Osteoblast (primary cell): ENCODE data around the gene SNX19. TPM values are rescaled to one million over a fixed set of nuclear protein-coding genes. Genes with fewer than 3 reads are reported as not detected.

Source experiments
- DNase-seq: peaks from one replicate; pipeline ENCODE4 v3.0.0; 2011; ENCODE audit warnings: low spot score, mixed read lengths; ENCODE audit not compliant: insufficient read length; ENCODE audit errors: missing footprints
- H2AFZ ChIP-seq: 2 replicates; pipeline ENCODE4 v1.6.0; 2011; ENCODE audit warnings: mild to moderate bottlenecking, low read length
- H3K27ac ChIP-seq: 2 replicates; pipeline ENCODE4 v1.5.1; 2011; ENCODE audit warnings: mild to moderate bottlenecking, low read depth, low read length, moderate library complexity
- H3K27me3 ChIP-seq: 2 replicates; pipeline ENCODE4 v1.6.0; 2012; ENCODE audit warnings: mild to moderate bottlenecking, control low read depth, inconsistent platforms, low read length, moderate library complexity; ENCODE audit not compliant: insufficient read depth
- H3K36me3 ChIP-seq: 2 replicates; pipeline ENCODE4 v1.5.1; 2011; ENCODE audit warnings: mild to moderate bottlenecking, low read length, control low read depth, moderate library complexity; ENCODE audit not compliant: insufficient read depth
- H3K4me1 ChIP-seq: 2 replicates; pipeline ENCODE4 v1.5.1; 2011; ENCODE audit warnings: mild to moderate bottlenecking, low read length, control low read depth, moderate library complexity; ENCODE audit not compliant: insufficient read depth
- H3K4me2 ChIP-seq: 2 replicates; pipeline ENCODE4 v1.6.0; 2011; ENCODE audit warnings: mild to moderate bottlenecking, low read length; ENCODE audit not compliant: insufficient read depth
- H3K4me3 ChIP-seq: fragments of 200-600 bp; sonication (generic); 3 replicates; pipeline ENCODE4 v1.5.1; 2012; ENCODE audit warnings: mild to moderate bottlenecking, low read length, inconsistent platforms; ENCODE audit not compliant: insufficient read depth
- H3K79me2 ChIP-seq: 2 replicates; pipeline ENCODE4 v1.6.0; 2012; ENCODE audit warnings: mild to moderate bottlenecking, low read length, control low read depth, inconsistent platforms; ENCODE audit not compliant: insufficient read depth
- H3K9me3 ChIP-seq: 2 replicates; pipeline ENCODE4 v1.5.1; 2011; ENCODE audit warnings: low read depth, low read length, control low read depth
- H4K20me1 ChIP-seq: 2 replicates; pipeline ENCODE4 v1.6.0; 2012; ENCODE audit warnings: mild to moderate bottlenecking, low read length, control low read depth; ENCODE audit not compliant: insufficient read depth
- CTCF ChIP-seq: IDR thresholded peaks from 2 replicates; pipeline ENCODE4 v1.5.1; 2011; ENCODE audit warnings: mild to moderate bottlenecking, low read depth, low read length, moderate library complexity; ENCODE audit errors: extremely low read depth
- total RNA-seq: library from RNA; depleted of rRNA; stranded (reverse); fragments of >200 nt; gene quantifications from 2 replicates; pipeline ENCODE4 v1.2.3, GENCODE V29; 2012

The SNX19 gene
- total RNA-seq, 1 donor, result 124 TPM

DNA sequence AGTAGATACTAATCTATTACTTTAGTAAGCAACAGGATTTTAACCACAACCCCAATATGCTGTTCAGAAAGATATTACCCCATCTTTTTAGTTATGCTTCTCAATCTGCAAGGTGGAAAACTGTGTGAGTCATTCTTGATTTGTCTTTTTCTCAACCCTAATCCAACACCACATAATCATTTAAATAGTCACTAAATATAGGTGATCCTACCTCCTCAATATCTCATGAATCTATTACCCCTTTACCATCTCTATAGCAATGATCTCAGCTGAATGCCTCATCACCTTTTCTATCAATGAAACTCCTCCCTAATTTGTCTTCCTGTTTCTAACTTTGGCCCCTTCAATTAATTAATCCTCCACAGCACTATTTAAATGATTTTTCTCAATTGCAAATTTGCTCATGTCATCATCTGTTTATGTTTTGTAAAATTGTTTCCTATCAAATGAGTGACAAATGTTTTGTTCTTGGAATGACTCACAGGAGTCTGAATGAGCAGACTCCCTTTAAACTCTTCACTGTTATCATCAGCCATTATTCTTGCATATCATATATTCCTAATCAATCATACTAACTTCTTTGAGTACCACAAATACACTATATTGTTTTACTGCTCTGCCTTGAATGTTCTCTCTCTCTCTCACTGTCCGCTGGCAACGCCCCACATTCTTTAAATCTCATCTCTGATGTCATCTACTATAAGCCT is 26.1 kb downstream of the SNX19 start:
- Histone ChIP-seq H3K79me2 (peaks cover 4% of the 10 kb centered on the region), H3K4me3 (no peak overlapping the region), H3K27me3 (no peaks in the 10 kb centered on the region), H3K4me2 (no peak overlapping the region), H3K27ac (no peak overlapping the region), H3K36me3 (peaks cover 46% of the 10 kb centered on the region), H3K9me3 (no peaks in the 10 kb centered on the region), H2AFZ (no peak overlapping the region), H3K4me1 (peaks cover 12% of the 10 kb centered on the region), H4K20me1 (peaks cover 3% of the 10 kb centered on the region)
- DNase-seq, result no peak
- TF ChIP-seq CTCF, result no peak

- Histone ChIP-seq H3K4me1 (peaks cover 12% of the 10 kb centered on the region), H3K36me3 (peaks cover 38% of the 10 kb centered on the region), H3K9me3 (no peaks in the 10 kb centered on the region)
Measured at GRCh38 chr11:130888790-130889189, 27.5 kb downstream of the SNX19 start.

DNA sequence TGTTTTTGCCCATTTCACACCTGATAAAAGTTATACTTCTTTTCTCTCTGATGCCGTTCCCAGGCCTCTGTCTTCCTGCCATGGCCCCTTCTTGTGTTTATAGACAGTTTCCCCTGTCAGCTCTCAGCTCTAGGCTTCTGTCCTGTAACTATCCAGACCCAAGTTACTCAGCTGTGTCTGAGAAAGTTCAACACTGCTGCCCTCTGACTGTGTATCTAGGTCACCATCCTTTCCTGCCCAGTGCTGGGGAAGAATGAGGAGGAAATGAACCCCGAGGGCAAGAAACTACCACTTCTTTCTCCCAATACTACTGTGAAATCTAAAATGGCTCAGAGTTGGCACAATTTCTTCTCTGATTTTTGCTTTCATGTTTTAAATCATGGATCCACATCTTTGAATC is 29.6 kb downstream of the SNX19 start:
- Histone ChIP-seq H3K4me1 (peaks cover 28% of the 10 kb centered on the region), H3K9me3 (no peaks in the 10 kb centered on the region), H2AFZ (no peak overlapping the region), H3K4me2 (no peak overlapping the region), H3K79me2 (no peaks in the 10 kb centered on the region), H4K20me1 (no peaks in the 10 kb centered on the region), H3K4me3 (no peak overlapping the region), H3K27me3 (no peaks in the 10 kb centered on the region), H3K27ac (no peak overlapping the region), H3K36me3 (peaks cover 39% of the 10 kb centered on the region)
- no peak for DNase-seq
- no peak for TF ChIP-seq CTCF

More at GRCh38 chr11:130888790-130889189, 27.5 kb downstream of the SNX19 start:
- peaks cover 2% of the 10 kb centered on the region for H3K79me2 ChIP-seq
- H3K4me3 ChIP-seq, result no peak overlapping the region
- H4K20me1 ChIP-seq, result no peaks in the 10 kb centered on the region
- H3K27ac ChIP-seq, result no peak overlapping the region
- TF ChIP-seq CTCF, result no peak
- no peaks in the 10 kb centered on the region for H3K27me3 ChIP-seq
- no peak for DNase-seq
- H3K4me2 ChIP-seq, result no peak overlapping the region
- H2AFZ ChIP-seq, result no peak overlapping the region

GRCh38 chr11:130882138-130882551 is 34.1 kb downstream of the SNX19 start:
- Histone ChIP-seq H3K79me2 (no peaks in the 10 kb centered on the region), H3K4me1 (peaks cover 20% of the 10 kb centered on the region), H3K36me3 (peaks cover 65% of the 10 kb centered on the region), H2AFZ (no peak overlapping the region), H3K4me2 (no peak overlapping the region), H3K4me3 (no peak overlapping the region), H4K20me1 (no peaks in the 10 kb centered on the region), H3K9me3 (no peaks in the 10 kb centered on the region), H3K27ac (peak overlapping the region; percentile 71), H3K27me3 (no peaks in the 10 kb centered on the region)
- DNase-seq, result peak; percentile 35
- TF ChIP-seq CTCF, result no peak
